SH-SY5Y (cell line): ENCODE data around the gene IGFBP7.

Experiments
- GATA2 ChIP-seq: IDR thresholded peaks from 2 replicates; pipeline ENCODE4 v1.6.1; 2011; ENCODE audit warnings: mild to moderate bottlenecking, low read depth, low read length
- GATA3 ChIP-seq: IDR thresholded peaks from 2 replicates; pipeline ENCODE4 v1.6.1; 2011; ENCODE audit warnings: low read depth, mild to moderate bottlenecking, low read length, moderate library complexity

GRCh38 chr4:57125996-57126395 lies 15.8 kb upstream of the IGFBP7 start:
- TF ChIP-seq GATA2 (no peak), GATA3 (no peak)
